Activated T-helper 1 cell treated with anti-CD3 and anti-CD28 coated beads, Interleukin-2, amount 50 U/mL, for 16 hours (primary cell): ENCODE results near the gene KREMEN1.
A peak's percentile ranks its signal among the peaks of the same experiment; 100 is the strongest.
"Not testable (repeated sequence)": the region's sequence is repeated elsewhere in the genome, so short reads cannot be mapped to it uniquely, and the experiment has no call there.

Source experiments
- DNase-seq, 2 donors: peaks; one replicate each; pipeline ENCODE4 v3.0.0-alpha.2; 2020; ENCODE audit warnings: low read depth in 1 of 2, low spot score in 1 of 2

The KREMEN1 gene

DNA sequence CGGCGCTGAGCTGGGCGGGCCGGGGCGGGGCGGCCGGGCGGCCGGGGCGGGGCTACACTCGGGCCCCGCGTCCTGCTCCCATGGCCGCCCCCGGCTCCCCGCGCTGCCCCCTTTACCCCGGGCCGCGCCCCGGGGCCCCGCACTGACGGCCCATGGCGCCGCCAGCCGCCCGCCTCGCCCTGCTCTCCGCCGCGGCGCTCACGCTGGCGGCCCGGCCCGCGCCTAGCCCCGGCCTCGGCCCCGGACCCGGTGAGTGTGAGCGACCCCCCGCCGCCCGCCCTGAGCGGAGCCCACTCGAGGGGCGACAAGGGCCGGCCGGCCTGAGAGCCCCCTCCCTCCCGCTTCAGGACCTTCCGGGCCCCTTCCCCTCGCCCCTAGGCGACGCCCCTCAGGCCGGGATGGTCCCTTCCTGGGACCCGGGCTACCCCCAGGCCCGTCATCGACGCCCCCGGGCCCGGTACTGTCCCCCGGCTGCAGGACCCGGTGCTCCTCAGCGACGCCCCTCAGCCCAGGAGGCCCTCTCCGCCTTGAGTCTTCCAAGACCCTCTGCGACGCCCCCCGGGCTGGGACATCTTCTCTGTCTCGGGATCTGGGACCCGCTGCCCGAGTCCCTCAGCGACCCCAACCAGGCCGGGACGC, at the start of gene KREMEN1:
Gene KREMEN1 (plus strand): TSS at position 57 of the 639 bp plus-strand sequence. CDS start 96 bp downstream, at position 153.
- no peak for DNase-seq

- no peak for DNase-seq
Measured at GRCh38 chr22:29023172-29023796, 49.6 kb upstream of the KREMEN1 start.

DNA sequence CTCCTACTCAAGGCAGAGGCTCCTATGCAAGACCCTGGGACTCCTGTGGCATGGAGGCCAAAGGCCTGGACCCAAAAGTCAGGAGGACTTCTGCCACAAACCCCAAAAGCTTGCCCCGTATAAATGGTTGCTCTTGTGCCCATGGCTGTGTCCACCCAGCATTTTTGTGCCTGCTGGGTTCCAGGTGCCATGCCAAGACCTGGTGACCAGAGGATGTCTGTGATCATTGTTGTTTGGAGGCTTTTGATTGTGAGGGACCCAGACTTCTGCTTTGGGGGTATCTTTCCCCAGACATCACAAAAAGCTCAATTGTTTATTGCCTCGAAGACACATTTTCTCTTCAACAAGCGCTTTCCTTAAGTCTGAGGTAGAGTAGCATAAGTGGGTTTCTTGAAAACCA, 46.3 kb upstream of the KREMEN1 start:
- no peak for DNase-seq

- no peak for DNase-seq
Measured at GRCh38 chr22:29028468-29028867, 44.4 kb upstream of the KREMEN1 start.

DNA sequence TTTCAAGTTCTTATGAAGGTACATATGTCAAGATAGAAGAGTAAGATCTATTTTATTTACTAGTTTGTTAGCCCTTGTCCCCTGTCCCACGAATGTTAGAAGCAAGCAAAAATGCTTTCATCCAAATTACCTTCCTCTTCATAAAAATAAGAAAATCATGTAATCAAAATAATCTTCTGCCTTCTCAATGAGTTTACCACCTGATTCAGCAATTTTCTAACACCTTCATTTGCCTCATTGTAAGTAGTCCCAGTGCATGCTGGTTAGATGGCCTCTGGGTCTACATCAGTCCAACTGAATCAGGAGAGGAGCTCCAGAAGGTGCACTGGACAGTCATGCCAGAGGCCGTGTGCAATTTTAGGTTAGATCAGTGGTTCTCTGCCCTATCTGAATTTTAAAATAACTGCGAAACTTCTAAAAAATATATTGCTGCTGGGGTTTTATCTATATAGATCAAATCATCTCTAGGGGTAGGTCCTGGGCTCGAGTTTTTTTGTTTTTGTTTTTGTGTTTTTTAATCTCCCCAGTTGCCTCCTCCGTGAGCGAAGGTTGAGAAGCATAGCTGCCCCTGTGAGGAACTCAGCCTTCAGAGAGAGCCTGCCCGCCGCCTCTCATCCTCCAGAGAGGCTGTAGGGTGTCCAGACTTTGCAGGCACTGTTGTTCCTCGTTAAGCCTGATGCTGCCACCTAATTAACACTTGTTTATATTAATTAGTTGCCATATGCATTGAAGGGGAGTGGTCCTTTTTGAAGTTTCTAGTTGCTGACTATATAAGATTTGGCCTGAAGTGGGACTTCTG, 43.4 kb upstream of the KREMEN1 start:
- DNase-seq, result no peak

DNA sequence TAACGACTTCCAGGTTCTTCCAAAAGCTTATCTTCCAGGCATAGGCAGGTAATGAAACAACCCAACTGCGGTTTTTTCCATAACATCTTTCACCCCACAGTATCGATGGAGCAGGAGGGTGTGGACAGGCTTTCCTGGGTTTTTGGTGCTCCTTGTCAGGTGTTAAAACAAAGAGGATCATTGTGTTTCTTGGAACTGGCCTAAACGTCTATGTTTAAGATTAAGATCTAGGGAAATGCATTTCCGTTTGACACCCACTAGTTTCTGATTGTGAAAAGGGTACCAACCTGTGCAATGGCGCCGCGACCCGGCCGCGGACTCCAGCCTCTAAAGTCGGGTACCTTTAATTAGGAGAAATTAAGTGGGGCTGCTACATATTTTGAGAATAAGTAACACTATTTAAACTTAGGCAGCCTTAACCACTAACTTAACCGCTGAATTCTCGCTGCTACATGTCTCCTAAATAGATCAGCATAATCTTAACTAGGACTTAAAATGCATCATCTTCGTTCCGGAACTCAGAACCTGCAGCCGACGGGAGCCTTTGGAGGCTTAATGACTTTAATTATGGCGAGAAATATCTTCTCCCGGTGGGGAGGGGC, 42.7 kb upstream of the KREMEN1 start:
- DNase-seq, result no peak

- DNase-seq, result no peak
Measured at GRCh38 chr22:29030618-29031226, 42.1 kb upstream of the KREMEN1 start.

- no peak for DNase-seq
Measured at GRCh38 chr22:29031227-29032011, 41.4 kb upstream of the KREMEN1 start.

DNA sequence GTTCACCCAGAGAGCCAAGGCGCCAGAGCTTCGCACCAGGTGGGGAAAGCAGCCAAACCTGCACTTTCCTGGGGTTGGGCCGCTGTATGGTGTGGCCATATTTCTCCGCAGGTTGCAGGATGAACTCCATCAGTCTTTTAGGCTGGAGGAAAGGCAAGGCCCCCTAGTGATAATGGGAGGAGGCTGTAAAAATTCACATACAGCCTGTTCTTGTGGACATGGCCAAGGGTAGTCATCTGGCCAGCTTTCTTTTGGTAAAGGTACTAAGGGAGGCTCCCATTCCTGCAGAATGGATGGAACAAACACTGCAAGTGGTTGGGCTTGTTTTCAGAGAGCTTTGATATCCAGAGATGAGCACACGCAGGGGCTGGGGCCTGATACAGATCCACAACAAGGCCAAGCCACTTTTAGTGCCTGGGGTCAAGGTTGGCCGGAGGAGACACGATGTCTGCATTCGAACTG, 40.8 kb upstream of the KREMEN1 start:
- DNase-seq, result no peak

GRCh38 chr22:29032584-29032983, 40.3 kb upstream of the KREMEN1 start:
- DNase-seq, result no peak

GRCh38 chr22:29037340-29037932, 35.4 kb upstream of the KREMEN1 start:
- no peak for DNase-seq

DNA sequence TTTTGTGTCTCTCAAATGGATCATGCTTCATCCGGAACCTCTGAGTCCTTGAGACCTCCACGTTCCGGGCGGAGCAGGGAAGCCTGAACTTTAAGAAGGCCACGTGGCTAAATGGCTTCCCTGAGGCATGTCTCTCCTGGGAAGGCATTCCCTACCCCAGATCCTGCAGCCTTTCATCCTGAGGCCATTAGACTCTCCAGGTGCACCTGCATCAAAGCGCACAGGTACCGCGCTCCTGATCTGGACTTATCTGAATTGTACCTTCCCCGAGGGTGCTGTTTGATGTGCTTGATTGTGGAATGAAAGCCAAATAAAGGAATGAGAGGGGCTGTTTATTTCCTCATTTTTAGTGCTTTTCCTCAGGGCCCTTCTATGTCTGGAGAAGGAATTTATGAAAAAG, 33.7 kb upstream of the KREMEN1 start:
- DNase-seq, result no peak

DNA sequence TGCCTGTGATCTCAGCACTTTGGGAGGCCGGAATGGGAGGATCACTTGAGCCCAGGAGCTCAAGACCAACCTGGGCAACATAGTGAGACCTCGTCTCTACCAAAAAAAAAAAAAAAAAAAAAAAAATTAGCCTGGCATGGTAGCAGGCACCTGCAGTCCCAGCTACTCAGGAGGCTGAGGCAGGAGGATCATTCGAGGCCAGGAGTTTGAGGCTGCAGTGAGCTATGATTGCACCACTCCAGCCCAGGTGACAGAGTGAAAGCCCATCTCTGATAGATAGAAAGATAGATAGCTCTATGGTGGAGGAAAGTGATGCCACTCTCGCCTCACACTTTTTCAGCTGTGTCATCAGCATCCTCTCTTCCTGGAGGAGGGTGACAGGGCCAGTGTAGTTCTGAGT, 33.2 kb upstream of the KREMEN1 start:
- not testable (repeated sequence) for DNase-seq

DNA sequence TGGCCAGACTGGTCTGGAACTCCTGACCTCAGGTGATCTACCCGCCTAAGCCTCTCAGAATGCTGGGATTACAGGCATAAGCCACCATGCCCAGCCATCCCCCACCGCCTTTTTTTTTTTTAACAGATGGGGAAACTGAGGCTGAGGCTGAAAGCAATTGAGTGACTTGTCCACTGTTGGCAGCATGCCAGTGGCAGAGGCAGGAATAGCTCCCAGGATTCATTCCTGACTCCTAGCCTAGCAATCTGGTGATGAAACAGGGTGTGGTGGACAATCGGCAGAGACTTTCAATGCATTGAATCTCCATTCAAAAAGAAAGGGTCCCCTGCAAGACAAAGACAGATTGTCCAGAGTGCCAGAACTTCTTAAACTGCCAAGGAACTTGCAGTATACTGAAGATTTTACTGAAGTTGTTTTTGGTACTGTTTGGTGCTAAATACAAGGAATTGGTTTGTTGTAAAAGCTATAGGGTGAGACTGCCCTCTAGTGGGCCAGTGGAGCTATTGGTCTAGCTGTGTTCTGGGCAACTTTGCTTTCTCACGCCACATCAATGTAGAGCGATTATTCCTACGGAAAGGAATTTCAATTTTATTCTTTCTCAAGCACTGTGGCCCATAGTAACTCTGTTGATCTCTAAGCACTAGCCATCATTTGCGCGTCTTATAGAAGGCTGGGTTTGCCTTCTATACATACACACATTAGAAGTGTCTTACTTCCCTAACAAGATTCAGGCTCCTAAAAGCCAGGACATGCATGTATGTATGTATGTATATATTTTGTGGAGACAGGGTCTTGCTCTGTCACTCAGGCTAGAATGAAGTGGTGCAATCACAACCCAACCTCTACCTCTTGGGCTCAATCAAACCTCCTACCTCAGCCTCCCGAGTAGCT, 32.2 kb upstream of the KREMEN1 start:
- DNase-seq, result peak in 1 of 2 donors; percentile 45

DNA sequence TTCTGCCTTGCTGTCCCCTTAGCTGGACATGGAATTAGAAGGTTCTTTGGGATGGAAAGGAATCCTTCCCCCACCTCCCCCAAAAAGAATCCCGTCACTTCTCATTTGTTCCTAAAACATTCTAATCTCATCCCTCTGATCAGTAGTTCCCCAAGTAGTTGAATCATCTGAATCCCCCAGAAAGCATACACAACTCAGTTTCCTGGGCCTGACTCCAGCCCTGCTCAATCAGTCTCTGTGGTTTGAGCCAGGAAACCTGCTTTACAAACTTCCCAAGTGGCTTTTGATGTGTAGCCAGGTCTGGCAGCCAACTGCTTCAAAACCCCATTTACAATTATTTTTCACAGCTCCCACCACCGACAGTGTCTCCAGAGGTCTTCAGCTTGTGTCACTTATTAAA, 31.4 kb upstream of the KREMEN1 start:
- no peak for DNase-seq

DNA sequence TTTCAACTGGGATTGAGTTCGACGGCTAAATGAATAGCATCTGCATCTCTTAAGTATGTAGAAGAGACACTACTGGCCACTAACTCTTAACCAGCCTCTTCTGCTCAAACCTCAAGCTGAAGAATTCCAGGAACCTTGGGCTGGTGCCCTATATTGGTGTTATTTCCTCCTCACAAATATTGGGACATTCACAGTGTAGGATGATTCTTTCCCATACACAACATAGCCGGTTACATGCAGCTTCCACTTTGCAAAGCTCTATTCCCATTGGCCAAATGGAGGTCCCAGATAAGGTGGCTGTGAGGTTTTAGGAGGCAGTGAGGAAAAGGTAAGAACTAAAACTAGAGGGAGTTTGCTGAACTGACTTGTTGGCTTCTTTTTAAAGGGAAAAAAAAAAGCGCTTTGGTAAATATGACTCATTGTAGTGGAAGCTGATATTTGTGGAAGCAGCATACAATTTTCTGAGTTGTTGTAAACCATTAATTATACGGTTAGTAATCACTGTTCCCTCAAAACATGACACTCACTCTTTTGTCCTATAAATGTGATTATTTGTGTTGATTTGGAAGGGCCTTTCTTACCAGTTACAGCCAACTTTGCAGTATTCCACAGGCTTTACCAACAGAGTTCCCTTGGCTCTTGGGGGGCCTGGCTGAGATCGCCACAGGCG, 28.8 kb upstream of the KREMEN1 start:
- no peak for DNase-seq

DNA sequence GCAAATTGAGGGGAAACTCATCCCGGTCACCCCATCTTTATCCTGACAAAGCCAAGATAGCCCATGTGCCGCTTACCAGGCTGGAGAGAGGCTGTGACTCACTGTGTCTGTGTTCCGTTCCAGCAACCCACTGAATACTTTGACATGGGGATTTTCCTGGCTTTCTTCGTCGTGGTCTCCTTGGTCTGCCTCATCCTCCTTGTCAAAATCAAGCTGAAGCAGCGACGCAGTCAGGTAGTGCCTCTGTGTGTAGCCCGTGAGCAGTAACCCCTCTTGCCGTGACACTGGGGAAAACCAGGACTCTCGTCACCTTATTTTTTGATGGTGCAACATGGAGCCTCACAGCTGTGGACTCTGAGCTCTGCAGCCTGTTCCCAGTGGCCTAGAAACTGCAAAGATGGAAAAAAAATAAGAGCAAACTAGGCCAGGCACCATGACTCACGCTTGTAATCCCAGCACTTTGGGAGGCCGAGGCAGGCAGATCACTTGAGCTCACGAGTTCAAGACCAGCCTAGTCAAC, 28.1 kb upstream of the KREMEN1 start:
- DNase-seq, result no peak
